Measurements from ENCODE around the gene CACNA2D2.
"Not testable (repeated sequence)": the region's sequence is repeated elsewhere in the genome, so short reads cannot be mapped to it uniquely, and the experiment has no call there.

The CACNA2D2 gene

GRCh38 chr3:50530001-50530970 lies 26.9 kb upstream of the CACNA2D2 start:
- DNase-seq (ENCODE audit: low read depth, low spot score), result no peak

GRCh38 chr3:50525987-50526386 lies 22.6 kb upstream of the CACNA2D2 start:
- no peak for DNase-seq (ENCODE audit: low read depth, low spot score)

GRCh38 chr3:50525191-50525910 lies 21.9 kb upstream of the CACNA2D2 start:
- no peak for DNase-seq (ENCODE audit: low read depth, low spot score)

GRCh38 chr3:50524746-50525145 lies 21.3 kb upstream of the CACNA2D2 start:
- no peak for DNase-seq (ENCODE audit: low read depth, low spot score)

GRCh38 chr3:50523279-50523811 lies 19.9 kb upstream of the CACNA2D2 start:
- DNase-seq (ENCODE audit: low read depth, low spot score), result no peak

- DNase-seq (ENCODE audit: low read depth, low spot score), result no peak
Measured at GRCh38 chr3:50521572-50521971, 18.1 kb upstream of the CACNA2D2 start.

GRCh38 chr3:50520849-50521248 lies 17.4 kb upstream of the CACNA2D2 start:
- no peak for DNase-seq (ENCODE audit: low read depth, low spot score)

GRCh38 chr3:50519471-50520089 lies 16.1 kb upstream of the CACNA2D2 start:
- DNase-seq (ENCODE audit: low read depth, low spot score), result no peak

- DNase-seq (ENCODE audit: low read depth, low spot score), result no peak
Measured at GRCh38 chr3:50518436-50518835, 15.0 kb upstream of the CACNA2D2 start.

GRCh38 chr3:50517721-50518206 lies 14.3 kb upstream of the CACNA2D2 start:
- no peak for DNase-seq (ENCODE audit: low read depth, low spot score)

GRCh38 chr3:50516440-50516871 lies 13.0 kb upstream of the CACNA2D2 start:
- DNase-seq (ENCODE audit: low read depth, low spot score), result no peak

GRCh38 chr3:50515565-50516439 lies 12.4 kb upstream of the CACNA2D2 start:
- no peak for DNase-seq (ENCODE audit: low read depth, low spot score)

GRCh38 chr3:50512908-50513307 lies 9.5 kb upstream of the CACNA2D2 start:
- not testable (repeated sequence) for DNase-seq (ENCODE audit: low read depth, low spot score)

- no peak for DNase-seq (ENCODE audit: low read depth, low spot score)
Measured at GRCh38 chr3:50512131-50512530, 8.7 kb upstream of the CACNA2D2 start.

GRCh38 chr3:50510325-50510724 lies 6.9 kb upstream of the CACNA2D2 start:
- DNase-seq (ENCODE audit: low read depth, low spot score), result no peak

GRCh38 chr3:50509715-50510114 lies 6.3 kb upstream of the CACNA2D2 start:
- DNase-seq (ENCODE audit: low read depth, low spot score), result no peak

GRCh38 chr3:50508821-50509220 lies 5.4 kb upstream of the CACNA2D2 start:
- DNase-seq (ENCODE audit: low read depth, low spot score), result no peak

GRCh38 chr3:50506169-50506568 lies 2.7 kb upstream of the CACNA2D2 start:
- DNase-seq (ENCODE audit: low read depth, low spot score), result no peak

GRCh38 chr3:50504681-50505080 lies 1.2 kb upstream of the CACNA2D2 start:
- no peak for DNase-seq (ENCODE audit: low read depth, low spot score)

- no peak for DNase-seq (ENCODE audit: low read depth, low spot score)
Measured at GRCh38 chr3:50502584-50503423, 630 bp downstream of the CACNA2D2 start.

Measured in smooth muscle cell of the brain vasculature (primary cell).